Natural killer cell (primary cell): ENCODE data around the gene IL18BP. TPM values are rescaled to one million over a fixed set of nuclear protein-coding genes. Genes with fewer than 3 reads are reported as not detected.

ENCODE experiments used
- ATAC-seq, 3 donors: fragments of 150-1000 bp in 2 of 3; fragments of 200-7000 bp in 1 of 3; cut with Tn5 transposase; 1 replicate in 1 of 3; 2 replicates in 2 of 3; pipeline ENCODE4 v1.10.0; 2021; ENCODE audit warnings: mild to moderate bottlenecking in 2 of 3, moderate library complexity in 2 of 3
- DNase-seq, 2 donors: peaks; one replicate each; pipeline versions ENCODE4 v3.0.0 to v3.0.0-alpha.2; 2013 to 2021; ENCODE audit warnings: mixed read lengths in 1 of 2
- H3K27ac ChIP-seq: one replicate; pipeline ENCODE4 v1.5.1; 2013; ENCODE audit warnings: mild to moderate bottlenecking, low read length
- H3K27me3 ChIP-seq: one replicate; pipeline ENCODE4 v1.6.1; 2013; ENCODE audit warnings: low read length; ENCODE audit not compliant: control insufficient read depth, insufficient read depth
- H3K36me3 ChIP-seq: one replicate; pipeline ENCODE4 v1.6.1; 2013; ENCODE audit warnings: low read length; ENCODE audit not compliant: control insufficient read depth, insufficient read depth
- H3K4me1 ChIP-seq: one replicate; pipeline ENCODE4 v1.6.1; 2013; ENCODE audit warnings: low read length; ENCODE audit not compliant: control insufficient read depth, insufficient read depth
- H3K4me3 ChIP-seq: one replicate; pipeline ENCODE4 v1.5.1; 2013; ENCODE audit warnings: low read length
- H3K9me3 ChIP-seq: one replicate; pipeline ENCODE4 v1.6.1; 2013; ENCODE audit warnings: low read length; ENCODE audit not compliant: control insufficient read depth, insufficient read depth
- H3K27ac Mint-ChIP-seq, 2 donors: one replicate each; pipeline ENCODE4 v1.8.0; 2022; ENCODE audit warnings: mild to moderate bottlenecking in 2 of 2, mixed read lengths in 2 of 2, moderate library complexity in 1 of 2
- H3K27me3 Mint-ChIP-seq, 2 donors: one replicate each; pipeline ENCODE4 v1.8.0; 2022; ENCODE audit warnings: low read depth in 2 of 2, mixed read lengths in 2 of 2
- H3K36me3 Mint-ChIP-seq: one replicate; pipeline ENCODE4 v1.8.0; 2022; ENCODE audit warnings: mixed read lengths
- H3K4me1 Mint-ChIP-seq, 2 donors: one replicate each; pipeline ENCODE4 v1.8.0; 2022; ENCODE audit warnings: mixed read lengths in 2 of 2
- H3K4me3 Mint-ChIP-seq: one replicate; pipeline ENCODE4 v1.8.0; 2022; ENCODE audit warnings: mild to moderate bottlenecking, moderate library complexity, mixed read lengths
- H3K9me3 Mint-ChIP-seq, 2 donors: one replicate each; pipeline ENCODE4 v1.8.0; 2022; ENCODE audit warnings: mixed read lengths in 2 of 2
- CTCF ChIP-seq: fragments of 200-600 bp; IDR thresholded peaks from one replicate; pipeline ENCODE4 v1.8.0; 2022; ENCODE audit warnings: antibody characterized with exemption
- WGBS: methylation state at CpG from one replicate; pipeline ENCODE4 v1.1.7; 2013; ENCODE audit warnings: missing lambda C conversion rate; ENCODE audit not compliant: insufficient coverage; 5-methylcytosine and 5-hydroxymethylcytosine counted together
- intact Hi-C: fragments of 100-400 bp; cut with micrococcal nuclease; formaldehyde crosslinking; loops from one replicate; pipeline ENCODE4 v1.14.2; 2022
- total RNA-seq, 4 donors: library from RNA; stranded (reverse); fragments of 120-200 nt in 1 of 4; gene quantifications; one replicate each; pipeline versions ENCODE4 v1.2.3 to v1.2.4, GENCODE V29; 2013 to 2022

The IL18BP gene
- total RNA-seq, 3 donors from 2014 or later (not counting 1 experiment from before 2014, with no cell fraction given): 23.1 to 35.5 (median 27.2) TPM

- Mint-ChIP-seq H3K4me1 (peaks cover 19 to 25% of the 10 kb centered on the region in 2 donors), H3K27me3 (no peaks in the 10 kb centered on the region), H3K4me3 (no peak overlapping the region), H3K27ac (peak overlapping the region in 1 of 2 donors; percentile 58), H3K9me3 (no peaks in the 10 kb centered on the region), H3K36me3 (no peaks in the 10 kb centered on the region)
- no peaks in the 10 kb centered on the region for H3K9me3 ChIP-seq
- DNase-seq (no peak), ATAC-seq (no peak)
- no peak for TF ChIP-seq CTCF
- H3K4me1 ChIP-seq: peaks cover 26% of the 10 kb centered on the region
- H3K36me3 ChIP-seq: peaks cover 2% of the 10 kb centered on the region
- intact Hi-C loops: no loop called here
- WGBS: 92% methylated on average over 3 of the region's 4 CpGs
- H3K27me3 ChIP-seq: no peaks in the 10 kb centered on the region
- no peak overlapping the region for H3K27ac ChIP-seq
- H3K4me3 ChIP-seq: no peak overlapping the region
Observed at GRCh38 chr11:71996517-71996916, 2.2 kb upstream of the IL18BP start.

- Histone ChIP-seq H3K9me3 (no peaks in the 10 kb centered on the region), H3K4me3 (no peak overlapping the region), H3K4me1 (peaks cover 26% of the 10 kb centered on the region), H3K27ac (no peak overlapping the region), H3K36me3 (peaks cover 2% of the 10 kb centered on the region), H3K27me3 (no peaks in the 10 kb centered on the region)
- Mint-ChIP-seq H3K4me3 (no peak overlapping the region), H3K27me3 (no peaks in the 10 kb centered on the region), H3K36me3 (no peaks in the 10 kb centered on the region), H3K9me3 (no peaks in the 10 kb centered on the region), H3K4me1 (peaks cover 19 to 25% of the 10 kb centered on the region in 2 donors), H3K27ac (peak overlapping the region in 1 of 2 donors; percentile 58)
- ATAC-seq: peak in 1 of 3 donors; percentile 58
- intact Hi-C loops: no loop called here
- DNase-seq: peak in 1 of 2 donors; percentile 30
- WGBS: 82% methylated on average over 8 of the region's 8 CpGs
- no peak for TF ChIP-seq CTCF
Observed at GRCh38 chr11:71996946-71997345, 1.8 kb upstream of the IL18BP start.

- H3K36me3 Mint-ChIP-seq: no peaks in the 10 kb centered on the region
- intact Hi-C loops: no loop called here
- Histone ChIP-seq H3K4me1 (peaks cover 26% of the 10 kb centered on the region), H3K27me3 (no peaks in the 10 kb centered on the region), H3K27ac (no peak overlapping the region), H3K9me3 (no peaks in the 10 kb centered on the region), H3K36me3 (peaks cover 7% of the 10 kb centered on the region), H3K4me3 (no peak overlapping the region)
- DNase-seq (no peak), ATAC-seq (no peak)
- H3K27me3 Mint-ChIP-seq: no peaks in the 10 kb centered on the region
- H3K9me3 Mint-ChIP-seq: no peaks in the 10 kb centered on the region
- 96% methylated on average over 3 of the region's 3 CpGs for WGBS
- no peak overlapping the region for H3K4me3 Mint-ChIP-seq
- no peak for TF ChIP-seq CTCF
- peaks cover 19 to 25% of the 10 kb centered on the region in 2 donors for H3K4me1 Mint-ChIP-seq
- peak overlapping the region; percentile 92 to 97 for H3K27ac Mint-ChIP-seq
Observed at GRCh38 chr11:71997594-71997993, 1.1 kb upstream of the IL18BP start.

- Mint-ChIP-seq H3K27me3 (no peaks in the 10 kb centered on the region), H3K9me3 (no peaks in the 10 kb centered on the region), H3K4me1 (peaks cover 19 to 25% of the 10 kb centered on the region in 2 donors), H3K4me3 (no peak overlapping the region), H3K36me3 (no peaks in the 10 kb centered on the region), H3K27ac (peak overlapping the region; percentile 92 to 97)
- WGBS: 96% methylated on average over 2 of the region's 2 CpGs
- H3K36me3 ChIP-seq: peaks cover 11% of the 10 kb centered on the region
- intact Hi-C loops: no loop called here
- ATAC-seq: no peak
- DNase-seq: no peak
- no peaks in the 10 kb centered on the region for H3K27me3 ChIP-seq
- H3K27ac ChIP-seq: peak overlapping the region; percentile 54
- peaks cover 26% of the 10 kb centered on the region for H3K4me1 ChIP-seq
- no peaks in the 10 kb centered on the region for H3K9me3 ChIP-seq
- TF ChIP-seq CTCF: no peak
- no peak overlapping the region for H3K4me3 ChIP-seq
Observed at GRCh38 chr11:71998061-71998460, 648 bp upstream of the IL18BP start.
